SK-N-SH treated with all-trans-retinoic acid at 6 μM for 48 hours (cell line): ENCODE results near the gene GBX1.

ENCODE experiments used
- ATAC-seq: fragments of 200-7000 bp; cut with Tn5 transposase; 3 replicates; pipeline ENCODE4 v1.9.1; 2020; ENCODE audit warnings: mild to moderate bottlenecking, moderate library complexity
- ARNTL ChIP-seq: fragments of 450-650 bp; formaldehyde crosslinking; IDR thresholded peaks from 2 replicates; pipeline ENCODE4 v1.5.0; 2020; ENCODE audit warnings: low read depth, mild to moderate bottlenecking, moderate library complexity, borderline replicate concordance
- BACH2 ChIP-seq: fragments of 250-450 bp; sonication (Bioruptor Pico); IDR thresholded peaks from 2 replicates; pipeline ENCODE4 v1.9.0; 2021; ENCODE audit warnings: mild to moderate bottlenecking, borderline replicate concordance
- CREB5 ChIP-seq: fragments of 250-450 bp; sonication (Bioruptor Pico); IDR thresholded peaks from 2 replicates; pipeline ENCODE4 v1.5.1; 2020; ENCODE audit warnings: low read depth, mild to moderate bottlenecking, moderate library complexity
- CSDC2 ChIP-seq: fragments of 250-450 bp; sonication (Bioruptor Pico); IDR thresholded peaks from 2 replicates; pipeline ENCODE4 v1.5.0; 2020; ENCODE audit warnings: mild to moderate bottlenecking, moderate library complexity
- CSRNP3 ChIP-seq: fragments of 250-450 bp; sonication (Bioruptor Pico); IDR thresholded peaks from 2 replicates; pipeline ENCODE4 v1.5.1; 2021; ENCODE audit warnings: mild to moderate bottlenecking, moderate library complexity
- ESRRG ChIP-seq: fragments of 250-450 bp; sonication (Bioruptor Pico); IDR thresholded peaks from 2 replicates; pipeline ENCODE4 v1.6.1; 2021; ENCODE audit warnings: mild to moderate bottlenecking
- ISL1 ChIP-seq: fragments of 250-450 bp; sonication (Bioruptor Pico); IDR thresholded peaks from 2 replicates; pipeline ENCODE4 v2.1.2; 2022; ENCODE audit warnings: mild to moderate bottlenecking, moderate library complexity
- OSR1 ChIP-seq: fragments of 250-450 bp; sonication (Bioruptor Pico); IDR thresholded peaks from 2 replicates; pipeline ENCODE4 v1.8.0; 2022; ENCODE audit warnings: moderate library complexity, mild to moderate bottlenecking, inconsistent platforms
- PATZ1 ChIP-seq: fragments of 250-450 bp; sonication (Bioruptor Pico); IDR thresholded peaks from 2 replicates; pipeline ENCODE4 v1.8.0; 2020; ENCODE audit warnings: mild to moderate bottlenecking, moderate library complexity, borderline replicate concordance
- PPARA ChIP-seq: fragments of 250-450 bp; sonication (Bioruptor Pico); IDR thresholded peaks from 2 replicates; pipeline ENCODE4 v1.5.0; 2020; ENCODE audit warnings: mild to moderate bottlenecking, borderline replicate concordance
- RARB ChIP-seq: fragments of 250-450 bp; sonication (Bioruptor Pico); IDR thresholded peaks from 2 replicates; pipeline ENCODE4 v1.8.0; 2021; ENCODE audit warnings: mild to moderate bottlenecking, moderate library complexity
- SNAI2 ChIP-seq: fragments of 250-450 bp; sonication (Bioruptor Pico); IDR thresholded peaks from 2 replicates; pipeline ENCODE4 v1.5.0; 2020; ENCODE audit warnings: mild to moderate bottlenecking, moderate library complexity
- TSHZ2 ChIP-seq: fragments of 250-450 bp; sonication (Bioruptor Pico); IDR thresholded peaks from 2 replicates; pipeline ENCODE4 v1.5.0; 2020; ENCODE audit warnings: mild to moderate bottlenecking, moderate library complexity
- ZC3H10 ChIP-seq: fragments of 250-450 bp; sonication (Bioruptor Pico); IDR thresholded peaks from 2 replicates; pipeline ENCODE4 v1.5.1; 2021; ENCODE audit warnings: mild to moderate bottlenecking, moderate library complexity
- ZFP3 ChIP-seq: fragments of 250-450 bp; sonication (Bioruptor Pico); IDR thresholded peaks from 2 replicates; pipeline ENCODE4 v1.5.0; 2020; ENCODE audit warnings: mild to moderate bottlenecking, moderate library complexity
- ZFP30 ChIP-seq: fragments of 450-650 bp; formaldehyde crosslinking; IDR thresholded peaks from 2 replicates; pipeline ENCODE4 v1.5.0; 2022; ENCODE audit warnings: mild to moderate bottlenecking, moderate library complexity
- ZNF565 ChIP-seq: fragments of 450-650 bp; formaldehyde crosslinking; conservative IDR thresholded peaks from 2 replicates; pipeline ENCODE4 v1.5.0; 2020; ENCODE audit warnings: low read depth, mild to moderate bottlenecking, moderate library complexity
- ZNF70 ChIP-seq: fragments of 450-650 bp; formaldehyde crosslinking; IDR thresholded peaks from 2 replicates; pipeline ENCODE4 v1.5.0; 2020; ENCODE audit warnings: mild to moderate bottlenecking, moderate library complexity
- ZNF8 ChIP-seq: fragments of 450-650 bp; formaldehyde crosslinking; IDR thresholded peaks from 2 replicates; pipeline ENCODE4 v1.5.0; 2020; ENCODE audit warnings: mild to moderate bottlenecking, moderate library complexity

GBX1 gene

GRCh38 chr7:151123158-151123821, 44.2 kb downstream of the GBX1 start:
- no peak for TF ChIP-seq PPARA (CRISPR knock-in tag)
- no peak for TF ChIP-seq TSHZ2
- no peak for TF ChIP-seq CREB5 (CRISPR knock-in tag)
- no peak for TF ChIP-seq CSDC2 (CRISPR knock-in tag)
- TF ChIP-seq OSR1 (CRISPR knock-in tag) = no peak
- no peak for TF ChIP-seq ESRRG
- no peak for TF ChIP-seq ZFP30
- TF ChIP-seq, all 23 proteins: peak for 0
- peak; percentile 1; the same call in 1 of the 3 replicates for ATAC-seq

- TF ChIP-seq ZFP30 (no peak), BACH2 (no peak), ZNF8 (CRISPR knock-in tag) (no peak), ARNTL (CRISPR knock-in tag) (no peak), PATZ1 (CRISPR knock-in tag) (no peak), SNAI2 (CRISPR knock-in tag) (no peak), ZNF565 (CRISPR knock-in tag) (no peak), ZFP3 (CRISPR knock-in tag) (no peak), OSR1 (CRISPR knock-in tag) (no peak), ZNF70 (CRISPR knock-in tag) (no peak), RARB (CRISPR knock-in tag) (no peak), CSDC2 (CRISPR knock-in tag) (no peak), ISL1 (no peak), ESRRG (no peak), PPARA (CRISPR knock-in tag) (no peak), ZC3H10 (CRISPR knock-in tag) (no peak), TSHZ2 (no peak), CSRNP3 (CRISPR knock-in tag) (no peak), CREB5 (CRISPR knock-in tag) (no peak)
- ATAC-seq = no peak
Measured at GRCh38 chr7:151122796-151123157, 44.7 kb downstream of the GBX1 start.
